ENCODE measurements around the gene SLC7A14.
"Not testable (repeated sequence)": the region's sequence is repeated elsewhere in the genome, so short reads cannot be mapped to it uniquely, and the experiment has no call there.

Gene SLC7A14

DNA sequence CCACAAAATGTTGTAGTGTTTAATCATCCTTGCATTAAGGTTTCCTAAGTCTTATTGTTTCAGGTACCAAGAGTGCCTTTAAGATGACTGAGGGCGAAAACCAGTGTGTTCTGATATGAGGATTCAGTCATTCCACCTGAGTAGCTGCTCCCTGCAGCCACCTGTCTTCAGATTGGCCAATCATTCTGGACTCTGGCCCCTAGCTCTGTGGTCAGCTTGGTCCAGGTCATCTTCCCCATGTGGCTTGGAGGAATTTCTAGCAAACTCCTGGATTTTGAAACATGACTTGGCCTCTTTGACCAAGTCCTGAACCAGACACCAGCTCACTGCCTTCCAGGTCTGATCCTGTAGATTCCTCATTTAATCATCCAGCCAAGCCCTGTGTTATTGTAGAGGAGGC, 7.8 kb upstream of the SLC7A14 start:
- DNase-seq (ENCODE audit: low spot score), result no peak

DNA sequence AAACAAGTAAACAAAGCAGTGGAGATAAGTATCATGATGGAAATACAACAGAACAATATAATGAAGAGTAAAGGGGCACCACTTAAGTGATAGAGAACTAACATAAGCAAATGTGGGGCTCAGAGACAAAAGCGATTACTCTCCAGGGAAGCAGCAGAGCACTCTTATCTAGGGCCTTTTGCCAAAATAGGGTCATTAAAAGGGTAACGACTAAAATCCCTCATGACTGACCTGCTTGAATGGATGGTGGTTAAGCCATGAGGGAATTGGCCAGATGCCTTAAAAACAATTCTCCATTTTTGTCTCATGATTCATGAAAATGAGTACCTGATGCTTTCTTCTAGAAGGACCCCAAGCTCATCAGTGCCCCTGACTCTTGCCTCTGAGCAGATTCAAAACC, 3.2 kb upstream of the SLC7A14 start:
- no peak for DNase-seq (ENCODE audit: low spot score)

DNA sequence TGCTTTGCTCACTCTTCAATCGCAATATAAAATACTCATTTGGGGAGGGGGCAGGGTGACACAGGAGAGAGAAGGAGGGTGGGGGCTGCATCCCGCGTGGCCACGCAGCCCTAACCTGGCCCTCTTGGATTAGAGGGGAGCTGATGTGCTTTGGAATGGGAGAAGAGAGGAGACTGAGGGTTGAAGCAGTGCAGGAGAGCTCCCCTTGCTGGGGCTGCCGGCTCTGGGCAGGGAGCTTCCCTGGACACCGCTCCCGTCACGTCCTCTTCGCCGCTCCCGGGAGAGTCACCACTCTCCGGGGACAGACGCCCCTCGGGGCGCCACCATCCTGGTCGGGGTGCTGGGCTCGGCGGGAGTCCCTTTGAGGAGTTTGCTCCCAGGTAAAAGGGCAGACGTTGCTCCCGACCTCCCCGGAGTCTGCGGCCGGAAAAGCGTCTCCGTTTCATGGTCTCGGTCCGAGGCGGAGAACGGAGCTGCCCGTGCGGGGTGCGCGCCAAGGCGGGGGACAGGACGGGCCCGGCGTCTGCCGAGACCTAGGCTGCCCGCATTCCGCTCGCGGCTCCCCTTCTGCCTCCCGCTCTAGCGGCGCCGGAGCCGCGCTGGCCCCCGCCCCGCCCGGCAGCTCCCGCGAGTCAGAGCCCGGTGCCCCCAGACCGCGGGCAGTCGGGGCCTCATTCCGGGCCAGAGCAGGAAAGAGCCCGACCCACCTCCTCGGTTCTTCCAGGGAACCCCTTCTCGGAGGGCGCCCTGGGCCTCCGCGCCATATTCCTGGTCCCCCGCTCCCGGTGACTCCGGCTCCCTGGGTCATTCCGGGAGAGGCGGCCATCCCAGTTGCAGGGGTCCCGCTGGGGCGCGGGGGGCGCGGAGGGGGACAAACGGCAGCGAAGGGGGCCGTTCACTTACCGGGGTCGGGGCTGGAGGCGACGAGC, 603 bp downstream of the SLC7A14 start:
- DNase-seq (ENCODE audit: low spot score), result no peak

DNA sequence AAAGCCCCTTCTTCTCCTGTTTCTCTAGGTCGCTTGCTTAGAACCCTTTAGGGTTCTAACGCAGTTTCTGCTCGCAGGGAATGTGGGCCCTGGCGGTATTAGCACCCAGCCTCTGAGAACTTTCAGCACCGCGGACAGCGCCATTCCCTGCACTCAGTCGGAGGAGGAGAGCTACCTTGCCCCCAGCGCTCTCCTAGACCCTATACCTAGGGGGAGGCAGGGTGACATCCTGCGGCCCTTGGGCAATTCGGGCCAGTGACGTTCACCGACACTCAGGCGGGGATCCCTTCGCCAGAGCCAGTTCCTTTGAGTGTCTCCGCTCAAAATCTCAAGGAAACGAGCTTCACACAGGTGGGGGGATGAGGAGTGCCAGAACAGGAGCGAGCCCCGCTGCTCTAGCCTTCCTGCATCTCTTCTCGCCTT, 1.3 kb downstream of the SLC7A14 start:
- peak; percentile 42 for DNase-seq (ENCODE audit: low spot score)

DNA sequence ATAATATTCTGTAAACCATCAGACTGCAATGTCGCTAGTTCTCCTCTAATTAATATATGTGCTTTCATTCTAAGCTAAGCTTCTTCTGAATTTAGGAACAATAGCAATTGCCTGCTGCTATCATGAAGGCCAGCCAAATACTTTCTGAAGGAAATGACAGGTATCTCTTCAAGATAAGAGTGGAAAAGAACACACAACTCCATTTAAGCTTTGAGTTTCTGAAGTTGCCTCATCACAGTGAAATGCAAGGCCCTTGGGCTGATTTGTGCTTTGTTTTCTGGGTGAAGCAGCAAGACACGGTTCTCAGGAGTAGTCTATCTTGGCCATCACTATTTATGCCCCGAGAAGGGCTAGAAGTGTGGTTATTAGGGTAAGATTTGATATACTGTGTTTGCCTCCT, 6.2 kb downstream of the SLC7A14 start:
- DNase-seq (ENCODE audit: low spot score), result no peak

DNA sequence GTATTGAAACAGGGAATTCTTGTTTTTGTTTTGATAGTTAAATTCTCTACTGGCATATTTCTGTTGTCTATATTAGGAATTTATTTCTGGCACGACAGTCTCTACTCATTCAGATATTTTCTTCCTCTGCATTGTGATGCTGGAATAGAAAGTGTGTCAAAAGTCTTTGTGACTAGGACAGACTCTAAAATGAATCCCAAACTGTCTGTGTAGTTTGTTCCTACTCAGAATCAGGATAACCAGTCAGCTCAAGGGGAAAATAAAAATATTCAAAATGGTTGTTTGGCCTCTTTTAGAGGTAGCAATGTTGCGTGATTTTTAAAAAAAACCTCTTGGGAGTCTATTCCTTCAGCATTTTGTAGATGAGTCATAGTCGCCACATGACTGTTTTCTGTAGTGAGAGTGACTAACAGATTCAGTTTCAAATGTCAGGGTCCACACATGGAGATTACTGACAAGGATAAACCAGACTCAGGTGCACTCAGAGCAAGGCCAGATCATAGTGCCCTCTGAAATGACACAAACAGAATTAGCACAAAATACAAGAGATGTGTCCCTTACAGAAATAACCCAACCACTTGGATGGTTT, 13.1 kb downstream of the SLC7A14 start:
- no peak for DNase-seq (ENCODE audit: low spot score)

DNA sequence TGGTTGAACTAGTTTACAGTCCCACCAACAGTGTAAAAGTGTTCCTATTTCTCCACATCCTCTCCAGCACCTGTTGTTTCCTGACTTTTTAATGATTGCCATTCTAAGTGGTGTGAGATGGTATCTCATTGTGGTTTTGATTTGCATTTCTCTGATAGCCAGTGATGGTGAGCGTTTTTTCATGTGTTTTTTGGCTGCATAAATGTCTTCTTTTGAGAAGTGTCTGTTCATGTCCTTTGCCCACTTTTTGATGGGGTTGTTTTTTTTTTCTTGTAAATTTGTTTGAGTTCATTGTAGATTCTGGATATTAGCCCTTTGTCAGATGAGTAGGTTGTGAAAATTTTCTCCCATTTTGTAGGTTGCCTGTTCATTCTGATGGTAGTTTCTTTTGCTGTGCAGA, 18.3 kb downstream of the SLC7A14 start:
- not testable (repeated sequence) for DNase-seq (ENCODE audit: low spot score)

DNA sequence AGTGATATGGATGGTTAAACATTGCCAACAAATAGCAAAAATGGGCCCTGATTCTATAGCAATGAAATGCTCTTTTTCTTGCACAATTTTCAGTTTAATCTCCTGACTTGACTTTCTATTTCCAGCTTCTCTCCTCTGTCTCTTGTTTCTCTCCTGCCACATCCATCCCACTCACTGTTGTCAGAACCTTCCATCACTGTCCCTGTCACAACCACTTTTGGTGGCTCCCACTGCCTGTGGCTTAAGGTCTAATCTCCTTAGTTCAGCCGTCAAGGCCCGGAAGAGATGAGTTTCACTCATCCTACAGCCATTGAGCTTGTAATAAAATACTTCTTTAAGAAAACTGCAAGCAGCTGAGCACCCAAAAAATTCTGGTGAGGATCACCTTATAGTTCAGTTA, 19.5 kb downstream of the SLC7A14 start:
- no peak for DNase-seq (ENCODE audit: low spot score)

DNA sequence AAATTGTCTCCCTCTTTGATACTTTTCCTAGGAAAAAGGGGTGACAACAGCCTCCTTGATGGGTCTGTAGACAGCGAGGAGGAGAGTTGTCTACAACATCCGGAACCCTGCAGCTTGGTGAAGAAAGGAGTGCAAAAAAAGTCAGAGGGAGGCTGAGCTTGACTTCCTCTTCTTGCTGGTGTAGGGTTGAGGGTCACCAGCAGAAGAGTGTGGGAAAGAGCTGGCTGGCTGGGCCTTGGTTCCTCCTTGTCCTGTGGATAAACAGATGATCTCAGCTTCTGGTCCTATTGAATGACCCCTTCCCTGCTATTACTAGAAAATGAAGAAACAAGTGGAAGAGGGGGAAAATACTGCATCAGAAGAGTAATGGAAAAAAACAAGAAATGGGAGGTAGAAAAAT, 20.4 kb downstream of the SLC7A14 start:
- no peak for DNase-seq (ENCODE audit: low spot score)

DNA sequence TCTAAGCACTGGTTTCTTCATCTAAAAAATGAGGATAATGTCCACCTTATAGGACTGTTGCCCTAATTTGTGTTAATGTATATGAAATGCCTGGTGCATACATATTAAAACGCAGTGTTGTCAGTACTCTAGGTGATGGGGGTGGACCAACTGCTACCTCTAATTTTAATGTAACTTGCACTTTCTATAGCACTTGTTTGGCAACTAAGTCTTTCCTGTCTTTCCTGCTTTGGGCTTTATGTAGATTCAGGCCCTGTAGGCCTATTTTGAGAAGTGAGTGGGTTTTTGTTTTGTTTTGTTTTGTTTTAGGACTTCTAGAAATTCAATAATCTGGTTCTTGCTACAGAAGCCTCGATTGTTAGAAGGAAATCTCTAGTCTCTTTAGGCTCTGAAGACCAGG, 21.2 kb downstream of the SLC7A14 start:
- DNase-seq (ENCODE audit: low spot score), result no peak

DNA sequence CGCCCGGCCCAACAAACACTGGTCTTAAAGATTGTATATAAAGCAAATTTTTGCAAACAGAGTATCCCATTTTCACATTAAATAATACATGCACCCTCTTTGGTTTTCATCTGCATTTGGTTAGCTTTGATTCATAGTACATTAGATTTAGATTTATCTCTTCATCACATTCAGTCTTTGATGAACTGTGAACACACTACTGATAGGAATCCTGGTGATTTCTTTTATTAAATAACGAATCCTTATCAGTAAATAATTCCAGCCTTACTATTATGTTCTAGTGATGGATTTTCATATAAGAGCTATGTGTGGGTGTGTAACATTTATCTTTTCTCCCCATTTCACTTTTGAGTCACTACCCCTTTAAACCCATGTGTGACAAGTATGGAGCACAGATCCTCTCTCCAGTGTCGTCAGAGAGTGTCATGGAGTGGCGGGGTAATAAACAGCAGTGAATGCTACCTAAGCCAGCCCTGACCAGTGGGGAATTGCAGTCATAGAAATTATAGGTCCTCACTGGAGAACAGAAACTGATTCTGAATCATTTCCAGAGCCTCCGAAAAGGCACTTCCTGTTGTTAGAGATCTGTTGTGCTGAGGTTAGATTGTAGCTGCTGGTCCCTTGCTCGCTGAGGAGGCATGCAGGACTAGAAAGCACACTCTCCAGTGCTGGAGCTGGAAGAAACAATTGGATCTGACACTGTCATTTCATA, 22.0 kb downstream of the SLC7A14 start:
- DNase-seq (ENCODE audit: low spot score), result no peak

DNA sequence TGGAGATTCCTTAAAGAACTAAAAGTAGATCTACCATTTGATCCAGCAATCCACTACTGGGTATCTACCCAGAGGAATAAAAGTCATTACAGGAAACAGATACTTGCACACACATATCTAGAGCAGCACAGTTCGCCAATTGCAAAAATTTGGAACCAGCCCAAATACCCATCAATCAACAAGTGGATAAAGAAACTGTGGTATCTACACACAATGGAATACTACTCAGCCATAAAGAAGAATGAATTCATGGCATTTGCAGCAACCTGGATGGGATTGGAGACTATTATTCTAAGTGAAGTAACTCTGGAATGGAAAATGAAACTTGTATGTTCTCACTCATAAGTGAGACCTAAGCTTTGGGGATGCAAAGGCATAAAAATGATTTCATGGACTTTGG, 23.8 kb downstream of the SLC7A14 start:
- no peak for DNase-seq (ENCODE audit: low spot score)

DNA sequence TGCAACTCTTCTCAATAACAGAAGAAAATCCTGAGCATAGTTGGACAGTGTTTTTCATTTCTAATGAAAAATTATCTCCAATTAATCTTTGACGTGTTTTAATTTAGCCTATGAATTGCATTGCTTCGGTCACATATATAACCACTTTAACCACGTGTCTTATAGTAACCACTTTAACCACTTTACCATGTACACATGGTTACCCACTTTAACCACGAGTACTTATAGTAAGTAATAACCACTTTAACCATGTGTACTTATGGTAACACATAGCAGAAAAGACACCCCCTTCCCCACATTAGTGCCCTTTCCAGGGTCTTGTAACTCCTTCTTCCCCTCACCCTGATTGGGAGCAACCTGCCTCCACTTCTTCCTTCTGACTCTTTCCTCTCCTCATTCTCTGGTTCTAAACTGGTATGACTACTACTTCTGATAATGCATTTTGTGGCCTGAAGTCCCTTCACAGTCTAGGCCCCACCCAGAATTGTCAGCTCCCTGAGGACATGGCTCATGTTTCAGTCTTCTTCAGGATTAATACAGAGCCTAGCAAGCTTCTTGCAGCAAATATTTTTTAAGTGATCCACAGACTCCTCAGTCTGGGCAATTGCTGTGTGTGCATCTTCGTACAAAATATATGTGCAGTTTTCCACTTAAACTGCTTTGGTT, 25.0 kb downstream of the SLC7A14 start:
- DNase-seq (ENCODE audit: low spot score), result no peak

DNA sequence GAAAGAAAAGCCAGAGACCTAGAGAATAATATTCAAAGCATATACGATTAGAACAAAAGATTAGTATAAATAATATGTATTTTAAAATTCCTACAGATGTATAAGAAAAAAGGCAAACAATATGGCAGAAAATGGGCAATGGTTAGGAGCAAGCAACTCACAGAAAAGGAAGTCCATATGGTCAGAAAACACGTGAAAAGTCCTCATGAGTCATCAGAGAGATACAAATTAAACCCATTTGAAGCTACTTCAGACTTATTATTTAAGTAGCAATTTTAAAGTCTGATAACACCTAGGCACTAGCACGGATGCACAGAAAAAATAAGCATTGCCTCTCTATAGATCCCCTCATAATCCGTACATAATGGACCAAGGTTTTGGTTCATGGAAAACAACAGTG, 25.6 kb downstream of the SLC7A14 start:
- DNase-seq (ENCODE audit: low spot score), result no peak

DNA sequence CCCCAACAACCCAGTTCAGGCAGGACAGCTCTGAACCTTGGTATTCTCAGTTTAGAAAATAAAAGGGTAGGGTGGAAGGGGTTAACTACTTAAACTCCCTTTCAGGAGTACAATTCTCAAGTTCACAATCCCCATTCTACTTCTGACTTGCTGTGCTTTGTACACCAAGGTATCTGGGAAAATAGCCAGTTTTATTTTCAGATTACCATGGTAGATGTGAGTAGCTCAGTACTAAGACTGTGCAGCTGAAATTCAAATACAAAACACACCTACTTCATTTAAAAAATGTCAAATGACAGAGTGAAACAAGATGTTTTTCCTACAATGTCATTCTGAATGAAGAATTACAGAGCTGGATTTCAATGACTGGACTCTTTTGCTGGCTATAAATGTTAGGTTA, 27.4 kb downstream of the SLC7A14 start:
- DNase-seq (ENCODE audit: low spot score), result no peak

DNA sequence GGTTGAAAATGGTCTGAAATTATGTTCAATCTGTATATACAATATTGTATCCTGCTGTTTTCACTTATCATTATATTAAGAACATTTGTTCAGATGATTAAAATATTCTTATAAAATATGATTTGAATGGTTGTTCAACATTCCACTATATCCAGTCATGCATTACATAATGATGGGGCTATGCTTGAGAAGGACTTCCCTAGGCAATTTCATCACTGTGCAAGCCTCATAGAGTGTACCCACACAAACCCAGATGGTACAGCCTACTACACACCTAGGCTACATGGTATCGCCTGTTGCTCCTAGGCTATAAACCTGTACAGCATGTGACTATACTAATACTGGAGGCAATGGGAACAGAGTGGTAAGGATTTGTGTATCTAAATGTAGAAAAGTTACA, 30.5 kb downstream of the SLC7A14 start:
- DNase-seq (ENCODE audit: low spot score), result no peak

DNA sequence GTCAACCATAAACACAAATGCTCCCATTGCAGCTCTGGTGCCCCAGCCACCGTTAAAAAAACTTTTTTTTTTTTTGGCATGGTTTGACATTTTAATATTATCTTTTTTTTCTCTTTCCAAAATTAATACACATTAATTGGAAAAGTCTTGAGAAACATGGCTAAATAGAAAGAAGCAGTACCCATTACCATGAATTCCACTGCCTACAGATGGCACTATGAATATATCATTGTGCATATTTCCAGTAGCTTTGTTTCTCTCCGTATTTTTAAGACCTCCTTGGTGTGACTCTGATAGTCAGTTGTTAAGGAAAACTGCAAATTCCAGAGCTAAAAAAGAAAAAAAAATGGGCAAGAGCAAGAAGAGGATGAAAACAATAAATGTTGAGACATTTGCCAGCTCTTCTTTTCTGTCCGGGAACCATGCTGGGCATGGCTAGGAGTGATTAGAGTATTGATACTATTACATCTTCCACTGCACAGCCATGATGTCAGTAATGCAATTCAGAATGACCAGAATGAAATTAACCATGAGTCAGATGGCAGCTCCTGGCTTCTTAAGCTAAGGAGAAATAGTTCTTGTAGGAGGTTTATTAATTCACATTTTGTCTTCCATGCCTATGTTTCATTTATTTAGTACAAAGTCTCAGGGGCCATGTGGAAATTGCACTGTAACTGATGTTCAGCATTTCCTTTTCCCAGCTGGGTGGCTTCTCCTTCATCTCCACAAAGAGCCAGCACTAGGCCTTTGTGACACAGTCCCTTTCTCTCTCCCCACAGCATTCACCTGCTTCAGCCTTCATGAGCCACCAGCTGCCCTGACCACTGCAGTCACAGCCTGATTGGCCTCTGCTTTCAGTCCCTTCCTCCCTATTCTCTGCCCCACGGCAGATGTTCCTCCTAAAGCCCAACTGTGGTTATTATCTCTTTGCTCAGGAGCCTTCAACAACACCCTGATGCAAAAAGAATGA, 31.8 kb downstream of the SLC7A14 start:
- DNase-seq (ENCODE audit: low spot score), result no peak

DNA sequence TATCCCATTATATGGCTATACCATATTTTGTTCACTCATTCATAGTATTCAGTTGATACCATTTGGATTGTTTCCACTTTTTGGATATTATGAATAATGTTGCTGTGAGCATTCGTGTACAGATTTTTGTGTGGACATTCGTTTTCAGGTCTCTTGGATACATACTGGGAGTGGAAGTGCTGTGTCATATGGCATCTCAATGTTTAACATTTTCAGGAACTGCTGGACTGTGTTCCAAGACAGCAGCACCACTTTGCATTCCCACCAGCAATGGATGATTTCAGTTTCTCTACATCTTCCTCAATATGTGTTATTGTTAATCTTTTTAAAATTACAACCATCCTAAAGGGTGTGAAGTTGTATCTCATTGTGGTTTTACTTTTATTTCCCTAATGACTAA, 34.6 kb downstream of the SLC7A14 start:
- no peak for DNase-seq (ENCODE audit: low spot score)

DNA sequence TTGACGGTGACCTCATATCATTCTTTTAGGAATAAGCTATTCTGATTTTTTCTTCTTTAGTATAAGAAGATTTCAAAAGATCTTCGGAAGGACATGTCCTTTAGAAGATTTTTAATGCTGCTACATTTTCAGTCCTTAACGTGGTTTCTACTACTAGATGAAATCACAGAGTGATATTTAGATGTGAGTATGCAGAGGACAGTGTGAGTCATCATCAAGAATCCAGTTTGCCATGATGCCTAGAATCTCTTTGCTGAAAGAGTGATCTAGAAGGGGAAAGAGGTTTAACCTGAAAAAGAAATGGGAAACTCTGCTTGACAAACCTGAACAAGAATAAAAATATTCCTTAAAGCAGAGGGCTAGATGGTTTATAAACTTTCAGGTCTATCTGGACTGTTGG, 43.2 kb downstream of the SLC7A14 start:
- no peak for DNase-seq (ENCODE audit: low spot score)

DNA sequence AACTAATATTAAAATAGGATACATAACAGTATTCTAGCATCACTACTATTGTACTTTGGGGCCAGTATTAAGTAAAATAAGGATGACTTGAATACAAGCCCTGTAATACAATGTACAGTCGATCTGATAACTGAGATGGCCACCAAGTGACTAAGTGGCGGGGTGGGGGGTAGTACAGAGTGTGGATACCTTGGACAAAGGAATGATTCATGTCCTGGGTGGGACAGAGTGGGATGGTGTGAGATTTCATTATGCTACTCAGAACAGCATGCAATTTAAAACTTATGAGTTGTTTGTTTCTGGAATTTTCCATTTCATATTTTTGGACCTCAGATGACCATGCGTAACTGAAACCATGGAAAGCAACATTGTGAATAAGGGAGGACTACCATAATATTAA, 46.0 kb downstream of the SLC7A14 start:
- no peak for DNase-seq (ENCODE audit: low spot score)

DNA sequence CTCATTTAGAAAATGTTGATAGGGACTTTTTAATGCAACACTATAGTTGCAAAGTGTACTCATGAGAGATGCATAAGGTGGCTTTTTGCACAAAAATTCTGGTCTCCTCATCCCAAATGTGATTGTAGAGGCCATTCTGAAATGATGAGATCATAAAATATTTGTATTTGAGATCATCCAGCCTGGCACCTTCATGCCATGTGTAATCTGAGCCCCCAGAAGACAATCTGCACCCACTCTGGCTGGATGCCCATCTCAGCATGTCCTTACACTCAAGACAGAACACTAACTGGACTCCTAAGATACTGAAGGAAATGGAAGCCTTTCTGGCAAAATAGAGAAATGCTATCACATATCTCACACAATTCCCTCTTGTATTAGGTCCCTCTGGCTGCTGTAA, 49.2 kb downstream of the SLC7A14 start:
- DNase-seq (ENCODE audit: low spot score), result no peak

Data from hematopoietic multipotent progenitor cell treated with erythropoietin and hydrocortisone succinate and interleukin-3 and kit ligand, for 15 days (in vitro differentiated cells).